Measurements from ENCODE around the gene LHPP. TPM values are rescaled to one million over a fixed set of nuclear protein-coding genes. Genes with fewer than 3 reads are reported as not detected.

LHPP gene
- total RNA-seq, 2 experiments from 2014 or later: 11.1 to 15.1 TPM

DNA sequence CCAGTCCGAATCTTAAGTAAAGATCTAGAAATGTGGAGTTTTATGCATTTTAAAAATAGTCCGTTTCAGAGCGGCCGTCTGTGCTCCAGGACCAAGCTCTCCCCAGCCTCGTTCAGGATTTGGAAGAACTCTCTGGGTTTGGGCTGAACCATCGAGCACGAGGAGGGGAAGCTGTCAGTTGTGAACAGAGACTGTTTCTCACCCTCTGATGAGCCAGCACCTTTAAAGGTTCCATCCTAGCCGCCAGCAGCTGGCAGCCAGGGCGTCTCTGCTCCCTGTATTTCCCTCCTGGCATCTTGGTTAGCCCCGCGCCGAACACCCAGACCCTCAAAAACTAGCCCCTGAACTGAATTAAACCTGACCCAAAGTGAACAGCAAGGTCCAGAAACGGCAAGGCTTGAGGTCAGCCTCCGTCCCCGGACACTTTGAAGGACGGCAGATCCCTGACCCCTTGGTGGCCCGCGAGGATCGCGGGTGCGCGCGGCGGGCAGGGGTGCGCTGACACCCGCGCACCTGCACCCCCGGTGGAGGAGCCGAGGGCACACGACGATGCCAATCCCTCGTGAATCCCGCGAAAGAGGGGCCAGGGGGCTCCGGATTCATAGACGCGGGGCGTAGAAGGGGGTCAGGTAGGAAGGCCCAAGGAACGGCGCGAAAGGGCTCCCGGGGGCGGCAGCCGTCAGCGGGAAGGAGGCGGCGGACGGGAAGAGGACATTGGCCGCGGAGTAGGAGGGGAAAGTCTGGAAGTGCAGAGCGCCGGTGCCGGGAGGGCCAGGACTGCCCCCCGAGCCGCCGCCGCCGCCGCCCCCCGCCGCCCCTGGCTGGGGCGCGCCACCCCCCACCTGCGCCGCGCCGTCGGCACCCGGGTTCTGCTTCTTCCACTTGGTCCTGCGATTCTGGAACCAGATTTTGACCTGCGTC lies 14.5 kb upstream of the LHPP start:
- intact Hi-C loops (cut with micrococcal nuclease): no loop called here
- H3K27me3 Mint-ChIP-seq: peaks cover 64% of the 10 kb centered on the region
- H3K4me3 Mint-ChIP-seq: no peak overlapping the region
- CTCF ChIA-PET: no interaction called here
- POLR2A ChIA-PET: interaction anchor here (0.5 kb wide), 1 partner anchor 361 kb away, joined by 3 read pairs; no protein-coding TSS in a partner anchor
- no peaks in the 10 kb centered on the region for H3K9me3 Mint-ChIP-seq
- H3K27ac Mint-ChIP-seq: no peak overlapping the region
- H3K4me1 Mint-ChIP-seq (ENCODE audit: low read depth): peaks cover 17% of the 10 kb centered on the region
- no peaks in the 10 kb centered on the region for H3K36me3 Mint-ChIP-seq (ENCODE audit: low read depth)
- ATAC-seq (no peak), DNase-seq (no peak)
- TF ChIP-seq, protein P1, sequence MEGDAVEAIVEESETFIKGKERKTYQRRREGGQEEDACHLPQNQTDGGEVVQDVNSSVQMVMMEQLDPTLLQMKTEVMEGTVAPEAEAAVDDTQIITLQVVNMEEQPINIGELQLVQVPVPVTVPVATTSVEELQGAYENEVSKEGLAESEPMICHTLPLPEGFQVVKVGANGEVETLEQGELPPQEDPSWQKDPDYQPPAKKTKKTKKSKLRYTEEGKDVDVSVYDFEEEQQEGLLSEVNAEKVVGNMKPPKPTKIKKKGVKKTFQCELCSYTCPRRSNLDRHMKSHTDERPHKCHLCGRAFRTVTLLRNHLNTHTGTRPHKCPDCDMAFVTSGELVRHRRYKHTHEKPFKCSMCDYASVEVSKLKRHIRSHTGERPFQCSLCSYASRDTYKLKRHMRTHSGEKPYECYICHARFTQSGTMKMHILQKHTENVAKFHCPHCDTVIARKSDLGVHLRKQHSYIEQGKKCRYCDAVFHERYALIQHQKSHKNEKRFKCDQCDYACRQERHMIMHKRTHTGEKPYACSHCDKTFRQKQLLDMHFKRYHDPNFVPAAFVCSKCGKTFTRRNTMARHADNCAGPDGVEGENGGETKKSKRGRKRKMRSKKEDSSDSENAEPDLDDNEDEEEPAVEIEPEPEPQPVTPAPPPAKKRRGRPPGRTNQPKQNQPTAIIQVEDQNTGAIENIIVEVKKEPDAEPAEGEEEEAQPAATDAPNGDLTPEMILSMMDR (IDR thresholded peaks at IDR 0.05): no peak

GRCh38 chr10:124447751-124448466 lies 13.7 kb upstream of the LHPP start:
- ChIA-PET POLR2A (interaction anchor here (2.5 kb wide), 1 partner anchor 13 kb away, joined by 14 read pairs; the partner anchor contains the start of gene LHPP), CTCF (interaction anchor here (1.6 kb wide), 1 partner anchor 29 kb away, joined by 3 read pairs; the partner anchor contains the start of gene OAT)
- H3K9me3 Mint-ChIP-seq: no peaks in the 10 kb centered on the region
- TF ChIP-seq, protein P1 (IDR thresholded peaks at IDR 0.05): no peak
- H3K27me3 Mint-ChIP-seq: peaks cover 68% of the 10 kb centered on the region
- ATAC-seq (peak; percentile 56), DNase-seq (no peak)
- H3K27ac Mint-ChIP-seq: no peak overlapping the region
- no peak overlapping the region for H3K4me3 Mint-ChIP-seq
- peaks cover 17% of the 10 kb centered on the region for H3K4me1 Mint-ChIP-seq (ENCODE audit: low read depth)
- no peaks in the 10 kb centered on the region for H3K36me3 Mint-ChIP-seq (ENCODE audit: low read depth)
- intact Hi-C loops (cut with micrococcal nuclease): no loop called here

DNA sequence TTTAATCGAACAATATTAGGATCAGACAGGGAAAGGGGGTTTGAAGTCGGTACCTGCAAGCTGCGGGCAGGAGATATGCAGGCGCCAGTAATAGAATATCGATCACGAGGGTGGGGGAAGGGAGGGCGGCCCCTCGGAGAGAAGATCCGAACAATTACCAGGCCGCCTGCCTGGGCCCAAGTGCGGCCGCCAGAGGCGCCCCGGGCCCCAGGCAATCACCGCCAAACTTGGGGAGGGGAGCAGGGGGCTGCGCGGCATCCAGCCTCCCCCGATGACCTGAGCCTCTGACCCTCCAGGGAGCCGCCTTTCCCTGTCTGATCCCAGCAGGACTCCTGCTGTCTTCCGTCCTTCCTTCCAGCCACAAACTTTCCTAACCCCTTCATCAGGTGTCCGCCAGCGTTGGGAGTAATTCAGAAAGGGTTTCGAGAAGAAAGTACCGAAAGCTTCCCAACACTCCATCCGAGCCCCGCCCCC lies 12.9 kb upstream of the LHPP start:
- peaks cover 73% of the 10 kb centered on the region for H3K27me3 Mint-ChIP-seq
- no peaks in the 10 kb centered on the region for H3K36me3 Mint-ChIP-seq (ENCODE audit: low read depth)
- intact Hi-C loops (cut with micrococcal nuclease): no loop called here
- DNase-seq (no peak), ATAC-seq (no peak)
- CTCF ChIA-PET: interaction anchor here (0.9 to 1.6 kb wide), 2 partner anchors 15 to 30 kb away, joined by 3 read pairs; partner anchors contain the start of gene OAT
- no peak overlapping the region for H3K4me3 Mint-ChIP-seq
- TF ChIP-seq, protein P1 (IDR thresholded peaks at IDR 0.05): no peak
- no peaks in the 10 kb centered on the region for H3K9me3 Mint-ChIP-seq
- peaks cover 17% of the 10 kb centered on the region for H3K4me1 Mint-ChIP-seq (ENCODE audit: low read depth)
- POLR2A ChIA-PET: interaction anchor here (2.5 kb wide), 1 partner anchor 13 kb away, joined by 14 read pairs; the partner anchor contains the start of gene LHPP
- H3K27ac Mint-ChIP-seq: no peak overlapping the region

DNA sequence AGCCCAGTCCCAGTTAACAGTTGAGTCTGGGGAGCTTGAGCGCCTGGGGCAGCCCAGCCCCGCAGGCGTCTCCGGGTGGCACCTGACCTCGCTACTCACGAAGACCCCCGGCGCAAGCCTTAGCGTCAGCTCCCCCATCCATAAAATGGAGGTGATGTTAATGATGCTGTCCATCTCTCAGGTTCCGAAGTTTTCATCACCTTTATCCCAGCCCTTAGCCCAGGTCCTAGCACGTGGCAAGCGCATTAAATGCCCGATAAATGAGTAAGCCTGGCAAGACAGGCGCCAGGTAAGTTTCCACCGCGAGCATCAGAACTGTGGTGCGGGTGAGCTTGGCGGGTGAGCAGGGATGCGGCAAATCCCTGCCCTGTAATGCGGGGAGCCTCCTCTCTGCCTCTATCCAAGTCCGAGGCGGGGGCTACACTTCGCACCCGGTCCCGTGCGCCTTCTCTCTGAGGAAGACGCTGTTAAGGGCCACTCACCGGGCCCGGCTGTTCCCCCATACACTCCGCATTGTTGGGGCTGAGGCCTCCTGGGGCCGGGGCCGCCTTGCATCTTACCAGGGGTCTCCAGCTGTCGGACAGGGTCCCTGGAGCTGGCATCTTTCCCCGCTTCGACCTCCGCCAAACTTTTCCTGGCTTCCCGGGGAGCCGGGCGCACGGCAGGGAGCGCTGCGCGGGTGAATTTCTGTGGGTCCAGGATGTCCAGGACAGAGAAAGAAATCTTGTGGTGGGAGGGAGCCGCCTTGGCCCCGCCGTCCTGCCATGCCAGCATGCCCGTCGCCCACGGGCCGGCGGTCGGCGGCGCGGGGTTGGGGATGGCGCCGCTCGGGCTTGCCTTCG lies 12.2 kb upstream of the LHPP start:
- no peaks in the 10 kb centered on the region for H3K36me3 Mint-ChIP-seq (ENCODE audit: low read depth)
- TF ChIP-seq, protein P1 (IDR thresholded peaks at IDR 0.05): no peak
- ChIA-PET POLR2A (interaction anchor here (0.7 to 2.5 kb wide), 2 partner anchors 12 to 15 kb away, joined by 3 to 14 read pairs; partner anchors contain the start of gene LHPP), CTCF (interaction anchor here (0.9 to 1.6 kb wide), 2 partner anchors 15 to 31 kb away, joined by 3 read pairs; partner anchors contain the start of gene OAT)
- H3K4me3 Mint-ChIP-seq: no peak overlapping the region
- intact Hi-C loops (cut with micrococcal nuclease): no loop called here
- H3K27ac Mint-ChIP-seq: no peak overlapping the region
- peaks cover 17% of the 10 kb centered on the region for H3K4me1 Mint-ChIP-seq (ENCODE audit: low read depth)
- no peak for DNase-seq
- peaks cover 76% of the 10 kb centered on the region for H3K27me3 Mint-ChIP-seq
- H3K9me3 Mint-ChIP-seq: no peaks in the 10 kb centered on the region
- ATAC-seq: peak; percentile 35

All from activated CD8-positive, alpha-beta T cell treated with anti-CD3 and anti-CD28 coated beads for 36 hours (primary cell).